Epithelial cell of esophagus (primary cell): ENCODE results near the gene ELAVL2.

Experiments
- DNase-seq: peaks from one replicate; pipeline ENCODE4 v3.0.0; 2010; ENCODE audit warnings: low read depth
- H3K4me3 ChIP-seq: 2 replicates; pipeline ENCODE4 v1.5.1; 2011; ENCODE audit warnings: mild to moderate bottlenecking, low read length, control low read depth
- TF ChIP-seq, protein P1 (sequence below): IDR thresholded peaks from 2 replicates; pipeline ENCODE4 v1.5.1; 2011; ENCODE audit warnings: low read depth, mild to moderate bottlenecking, low read length, control low read depth, inconsistent platforms; ENCODE audit not compliant: insufficient read depth; ENCODE audit errors: missing control alignments

ELAVL2 gene

DNA sequence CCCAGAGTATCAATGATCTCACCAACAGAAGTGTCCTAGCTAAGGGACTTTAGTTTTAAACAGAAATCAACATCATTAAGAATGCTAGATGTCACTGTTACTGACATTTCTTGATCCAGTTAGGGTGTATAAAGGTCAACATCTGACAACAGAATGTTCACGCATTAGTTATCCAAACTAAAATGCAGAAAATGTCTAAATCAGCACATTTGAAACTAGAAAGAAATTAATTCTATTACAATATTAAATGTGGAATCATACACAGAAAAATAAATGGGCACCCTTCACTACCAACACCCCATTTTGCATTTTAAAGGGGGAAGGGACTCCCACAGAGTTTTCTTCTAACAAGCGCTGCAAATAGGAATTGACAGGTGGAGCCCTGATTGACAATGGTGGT is 24.5 kb downstream of the ELAVL2 start:
- DNase-seq = no peak
- TF ChIP-seq, protein P1, sequence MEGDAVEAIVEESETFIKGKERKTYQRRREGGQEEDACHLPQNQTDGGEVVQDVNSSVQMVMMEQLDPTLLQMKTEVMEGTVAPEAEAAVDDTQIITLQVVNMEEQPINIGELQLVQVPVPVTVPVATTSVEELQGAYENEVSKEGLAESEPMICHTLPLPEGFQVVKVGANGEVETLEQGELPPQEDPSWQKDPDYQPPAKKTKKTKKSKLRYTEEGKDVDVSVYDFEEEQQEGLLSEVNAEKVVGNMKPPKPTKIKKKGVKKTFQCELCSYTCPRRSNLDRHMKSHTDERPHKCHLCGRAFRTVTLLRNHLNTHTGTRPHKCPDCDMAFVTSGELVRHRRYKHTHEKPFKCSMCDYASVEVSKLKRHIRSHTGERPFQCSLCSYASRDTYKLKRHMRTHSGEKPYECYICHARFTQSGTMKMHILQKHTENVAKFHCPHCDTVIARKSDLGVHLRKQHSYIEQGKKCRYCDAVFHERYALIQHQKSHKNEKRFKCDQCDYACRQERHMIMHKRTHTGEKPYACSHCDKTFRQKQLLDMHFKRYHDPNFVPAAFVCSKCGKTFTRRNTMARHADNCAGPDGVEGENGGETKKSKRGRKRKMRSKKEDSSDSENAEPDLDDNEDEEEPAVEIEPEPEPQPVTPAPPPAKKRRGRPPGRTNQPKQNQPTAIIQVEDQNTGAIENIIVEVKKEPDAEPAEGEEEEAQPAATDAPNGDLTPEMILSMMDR = no peak
- no peak overlapping the region for H3K4me3 ChIP-seq

DNA sequence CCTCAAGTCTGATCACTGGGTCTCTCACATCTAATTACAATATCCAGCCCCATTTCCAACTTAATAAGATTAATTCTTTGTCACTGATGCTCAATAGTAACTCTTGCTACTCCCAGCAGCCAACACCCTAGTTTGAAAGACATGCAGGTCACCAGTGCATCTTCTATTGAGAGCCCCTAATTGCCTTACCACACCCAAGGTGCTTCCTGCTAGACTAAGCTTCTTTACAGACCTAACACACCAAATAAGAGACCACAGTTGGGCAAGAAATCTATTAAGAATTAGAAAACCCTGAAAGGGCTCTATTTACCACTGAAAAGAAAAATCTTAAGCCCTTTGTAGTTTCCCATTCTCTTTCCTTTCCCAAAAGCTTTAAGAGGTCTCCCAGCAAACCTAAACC is 26.5 kb downstream of the ELAVL2 start:
- TF ChIP-seq, protein P1 = no peak

DNA sequence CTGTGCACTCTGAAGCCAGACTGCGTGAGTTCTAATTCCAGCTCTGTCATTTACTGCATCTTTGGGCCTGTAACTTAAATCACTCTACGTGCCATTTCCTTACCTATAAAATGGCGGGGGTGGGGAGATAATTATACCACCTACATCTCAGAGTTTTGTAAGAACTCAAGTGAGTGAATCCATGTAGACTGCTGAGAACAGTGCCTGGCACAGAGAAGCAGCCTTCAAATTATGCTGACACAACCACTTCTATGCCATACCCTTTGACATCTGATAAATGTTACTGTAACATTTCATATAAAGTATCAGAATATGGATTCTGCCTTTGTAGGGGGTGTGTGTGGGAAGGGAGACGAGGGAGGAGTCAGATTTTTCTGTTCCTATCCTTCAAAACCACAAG is 27.7 kb downstream of the ELAVL2 start:
- no peak for DNase-seq
- TF ChIP-seq, protein P1 = no peak
- no peak overlapping the region for H3K4me3 ChIP-seq

More for the DNA sequence above, 26.5 kb downstream of the ELAVL2 start:
- H3K4me3 ChIP-seq = no peak overlapping the region
- no peak for DNase-seq

DNA sequence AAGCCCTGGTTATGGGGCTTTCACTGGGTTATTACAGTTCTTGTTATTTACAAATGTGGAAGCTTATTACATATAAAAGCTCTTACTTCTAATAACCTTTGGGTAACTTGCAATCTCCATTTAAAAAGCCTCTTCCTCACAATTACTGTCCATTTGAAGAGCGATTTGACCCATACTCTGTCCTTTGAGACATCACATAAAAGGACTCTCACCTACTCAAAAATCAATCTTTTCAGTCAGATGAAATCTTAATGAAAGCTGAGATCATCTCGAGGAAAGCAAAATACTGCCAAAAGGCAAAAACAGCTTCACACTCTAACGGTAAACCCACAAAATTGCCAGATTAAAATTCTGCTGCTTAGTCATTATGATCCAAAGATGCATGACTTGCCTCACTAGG is 29.8 kb downstream of the ELAVL2 start:
- no peak overlapping the region for H3K4me3 ChIP-seq
- TF ChIP-seq, protein P1 = no peak
- no peak for DNase-seq

DNA sequence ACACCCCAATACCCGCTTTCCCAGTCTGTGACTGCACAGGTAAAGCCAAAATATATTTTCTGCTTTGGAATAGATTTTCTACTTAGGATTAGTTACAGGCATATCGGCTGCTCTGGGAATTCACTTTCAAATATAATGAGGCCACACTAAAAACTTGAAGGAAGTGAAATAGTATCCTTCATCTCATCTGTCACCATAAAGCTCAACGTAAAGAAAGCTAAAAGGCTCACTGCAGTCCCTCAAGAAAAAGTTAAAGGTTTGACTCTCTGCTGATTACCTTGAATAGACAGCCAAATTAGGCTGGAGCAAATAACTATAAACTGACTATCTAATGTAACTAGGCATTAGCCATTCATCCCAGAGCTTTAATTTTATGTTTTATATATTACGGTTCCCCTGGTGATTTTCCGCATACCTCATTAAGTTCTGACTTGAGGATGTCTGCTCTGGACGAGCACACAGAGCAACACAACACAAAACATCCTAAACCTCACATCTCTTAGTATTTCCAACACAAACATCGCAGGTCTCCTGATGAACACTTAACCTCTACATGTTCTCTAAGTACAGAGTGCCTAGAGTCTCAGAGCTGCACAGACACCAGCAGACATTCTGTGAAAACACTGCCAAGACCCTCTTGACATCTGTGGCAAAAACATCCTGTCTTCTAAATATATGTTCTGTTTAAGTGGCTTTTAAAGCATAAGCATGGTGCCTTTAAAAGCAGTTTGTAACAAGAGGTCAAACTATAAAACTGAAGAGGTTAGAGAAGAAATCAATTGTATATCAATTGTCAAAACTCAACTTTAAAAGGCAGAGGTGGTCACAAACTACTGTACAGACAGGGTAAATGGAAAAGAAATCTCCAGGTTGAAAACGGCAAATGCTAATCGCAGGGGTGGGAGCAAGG is 35.4 kb downstream of the ELAVL2 start:
- no peak overlapping the region for H3K4me3 ChIP-seq
- TF ChIP-seq, protein P1 = no peak
- no peak for DNase-seq

DNA sequence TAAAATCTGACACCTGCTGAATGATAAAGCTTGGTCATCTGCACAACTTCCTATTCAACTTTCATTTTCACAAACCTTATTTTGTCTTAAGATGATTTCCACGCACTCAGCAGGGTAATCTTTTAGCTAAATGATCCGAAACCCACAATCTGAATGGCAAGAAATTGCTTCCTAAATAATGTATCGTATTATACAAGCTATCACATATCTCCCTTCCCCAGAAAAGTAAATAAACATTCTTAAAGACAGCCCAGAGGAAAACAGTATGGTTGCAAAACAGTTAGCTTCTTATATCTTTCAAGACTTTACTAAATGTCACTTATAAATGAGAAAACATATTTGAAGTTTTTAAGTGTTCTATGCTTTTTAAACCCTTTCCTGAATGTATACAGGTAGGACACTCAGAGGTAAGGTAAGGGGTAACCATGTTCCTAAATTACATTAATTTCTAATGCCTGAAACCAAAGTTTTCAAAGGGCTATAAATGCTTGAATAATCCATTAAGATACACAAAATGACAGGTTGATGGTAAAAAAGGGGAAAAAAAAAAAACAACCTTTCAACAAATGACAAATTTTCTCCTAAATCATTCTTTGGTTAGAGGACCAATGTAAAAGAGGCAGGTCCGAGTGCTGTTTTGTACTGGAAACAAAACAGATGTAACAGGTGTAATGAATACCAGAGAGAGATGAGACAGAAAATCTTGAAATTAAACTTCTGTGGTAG is 36.3 kb downstream of the ELAVL2 start:
- no peak overlapping the region for H3K4me3 ChIP-seq
- TF ChIP-seq, protein P1 = no peak
- no peak for DNase-seq
